ENCODE results near the gene ARRB1.
"Not testable (repeated sequence)": the region's sequence is repeated elsewhere in the genome, so short reads cannot be mapped to it uniquely, and the experiment has no call there.

Gene ARRB1

GRCh38 chr11:75344186-75344585 is 7.3 kb downstream of the ARRB1 start:
- no peak for DNase-seq (ENCODE audit: low spot score)

GRCh38 chr11:75342966-75343870 is 8.2 kb downstream of the ARRB1 start:
- DNase-seq (ENCODE audit: low spot score): no peak

- no peak for DNase-seq (ENCODE audit: low spot score)
These were observed 9.1 kb downstream of the ARRB1 start for GRCh38 chr11:75342231-75342918.

GRCh38 chr11:75341612-75342011 is 9.8 kb downstream of the ARRB1 start:
- DNase-seq (ENCODE audit: low spot score): no peak

- DNase-seq (ENCODE audit: low spot score): no peak
These were observed 11.6 kb downstream of the ARRB1 start for GRCh38 chr11:75339685-75340409.

GRCh38 chr11:75338516-75339208 is 12.8 kb downstream of the ARRB1 start:
- DNase-seq (ENCODE audit: low spot score): no peak

GRCh38 chr11:75337195-75337654 is 14.2 kb downstream of the ARRB1 start:
- DNase-seq (ENCODE audit: low spot score): no peak

- no peak for DNase-seq (ENCODE audit: low spot score)
These were observed 16.5 kb downstream of the ARRB1 start for GRCh38 chr11:75334976-75335375.

- DNase-seq (ENCODE audit: low spot score): no peak
These were observed 17.0 kb downstream of the ARRB1 start for GRCh38 chr11:75334402-75334891.

- DNase-seq (ENCODE audit: low spot score): no peak
These were observed 17.7 kb downstream of the ARRB1 start for GRCh38 chr11:75333807-75334140.

- no peak for DNase-seq (ENCODE audit: low spot score)
These were observed 18.2 kb downstream of the ARRB1 start for GRCh38 chr11:75333022-75333806.

- DNase-seq (ENCODE audit: low spot score): not testable (repeated sequence)
These were observed 19.7 kb downstream of the ARRB1 start for GRCh38 chr11:75331761-75332160.

- DNase-seq (ENCODE audit: low spot score): not testable (repeated sequence)
These were observed 20.2 kb downstream of the ARRB1 start for GRCh38 chr11:75331304-75331703.

GRCh38 chr11:75330886-75331285 is 20.6 kb downstream of the ARRB1 start:
- DNase-seq (ENCODE audit: low spot score): not testable (repeated sequence)

- DNase-seq (ENCODE audit: low spot score): no peak
These were observed 21.2 kb downstream of the ARRB1 start for GRCh38 chr11:75330291-75330690.

- DNase-seq (ENCODE audit: low spot score): no peak
These were observed 22.8 kb downstream of the ARRB1 start for GRCh38 chr11:75328426-75329277.

GRCh38 chr11:75326439-75326810 is 25.0 kb downstream of the ARRB1 start:
- no peak for DNase-seq (ENCODE audit: low spot score)

- DNase-seq (ENCODE audit: low spot score): no peak
These were observed 25.6 kb downstream of the ARRB1 start for GRCh38 chr11:75325713-75326438.

GRCh38 chr11:75324740-75325139 is 26.7 kb downstream of the ARRB1 start:
- DNase-seq (ENCODE audit: low spot score): no peak

All from left forelimb (tissue), 1 donor.